Endodermal cell (in vitro differentiated cells): Measurements from ENCODE around the gene NDUFB10. TPM values are rescaled to one million over a fixed set of nuclear protein-coding genes. Genes with fewer than 3 reads are reported as not detected.

ENCODE experiments used
- DNase-seq: peaks from one replicate; pipeline ENCODE4 v3.0.0-alpha.2; 2017
- H3K27ac ChIP-seq: 2 replicates; pipeline ENCODE4 v1.5.1; 2013; ENCODE audit warnings: mild to moderate bottlenecking, low read depth, low read length, moderate library complexity
- H3K27me3 ChIP-seq: 2 replicates; pipeline ENCODE4 v1.6.1; 2013; ENCODE audit warnings: mild to moderate bottlenecking, low read length, moderate library complexity; ENCODE audit not compliant: insufficient read depth, control insufficient read depth, poor library complexity, severe bottlenecking
- H3K36me3 ChIP-seq: 2 replicates; pipeline ENCODE4 v1.7.0; 2013; ENCODE audit warnings: mild to moderate bottlenecking, low read length, moderate library complexity; ENCODE audit not compliant: control insufficient read depth, insufficient read depth
- H3K4me1 ChIP-seq: one replicate; pipeline ENCODE4 v1.7.0; 2013; ENCODE audit warnings: low read length; ENCODE audit not compliant: control insufficient read depth, insufficient read depth
- H3K4me3 ChIP-seq: 2 replicates; pipeline ENCODE4 v1.5.1; 2013; ENCODE audit warnings: mild to moderate bottlenecking, low read length, moderate library complexity
- H3K9ac ChIP-seq: 2 replicates; pipeline ENCODE4 v1.6.1; 2013; ENCODE audit warnings: mild to moderate bottlenecking, low read length, moderate library complexity; ENCODE audit not compliant: poor library complexity, severe bottlenecking; ENCODE audit errors: extremely low read depth
- H3K9me3 ChIP-seq: 2 replicates; pipeline ENCODE4 v1.6.1; 2013; ENCODE audit warnings: mild to moderate bottlenecking, low read length, moderate library complexity; ENCODE audit not compliant: control insufficient read depth
- H3K27ac Mint-ChIP-seq: 2 replicates; pipeline ENCODE4 v1.8.0; 2020; ENCODE audit warnings: mixed read lengths
- H3K27me3 Mint-ChIP-seq: 2 replicates; pipeline ENCODE4 v1.8.0; 2021; ENCODE audit warnings: mild to moderate bottlenecking, mixed read lengths; ENCODE audit not compliant: insufficient read depth
- H3K36me3 Mint-ChIP-seq: 2 replicates; pipeline ENCODE4 v1.8.0; 2020; ENCODE audit warnings: low read depth, mixed read lengths
- H3K4me1 Mint-ChIP-seq: 2 replicates; pipeline ENCODE4 v1.8.0; 2020; ENCODE audit warnings: mixed read lengths
- H3K4me3 Mint-ChIP-seq: 2 replicates; pipeline ENCODE4 v1.8.0; 2020; ENCODE audit warnings: mild to moderate bottlenecking, moderate library complexity, mixed read lengths
- H3K9me3 Mint-ChIP-seq: 2 replicates; pipeline ENCODE4 v1.8.0; 2020; ENCODE audit warnings: mild to moderate bottlenecking, mixed read lengths
- WGBS, 2 experiments: methylation state at CpG; one replicate each; pipeline versions ENCODE4 v1.1.5 to v1.1.7; 2013; ENCODE audit warnings: missing lambda C conversion rate in 2 of 2, mixed read lengths in 1 of 2; ENCODE audit not compliant: insufficient coverage in 1 of 2, insufficient read length in 1 of 2; 5-methylcytosine and 5-hydroxymethylcytosine counted together
- long read RNA-seq, 4 experiments: library from polyadenylated mRNA in 2 of 4; library from RNA in 1 of 4; library from capped mRNA in 1 of 4; stranded (forward) in 3 of 4; unstranded in 1 of 4; transcript quantifications; one replicate each; pipeline ENCODE4 v2.0.0, GENCODE V29; 2020 to 2021; ENCODE audit warnings: inconsistent platforms in 1 of 4
- polyA plus RNA-seq, 2 experiments: library from polyadenylated mRNA; stranded (reverse); fragments of 50-300 nt; gene quantifications; one replicate each; pipeline ENCODE4 v1.2.3, GENCODE V29; 2013
- total RNA-seq, 2 donors: library from RNA; stranded (reverse); fragmentation: NEBNext Ultra II Directional in 1 of 2; extraction: Animal tissue kit (Norgen Biotek cat#: 25700) in 1 of 2; gene quantifications; 2 replicates in 1 of 2; 3 replicates in 1 of 2; pipeline ENCODE4 v1.2.1, GENCODE V29; 2021
- TF ChIP-seq, protein P1 (sequence below): fragments of 200-600 bp; sonication (generic); conservative IDR thresholded peaks from 2 replicates; pipeline ENCODE4 v1.5.0; 2021; ENCODE audit warnings: antibody characterized with exemption, mild to moderate bottlenecking

Gene NDUFB10
- 100 to 1,000 TPM; 167 to 192 TPM for total RNA-seq
- 155 TPM for polyA plus RNA-seq (2013, experiment 1 of 2)
- polyA plus RNA-seq (2013, experiment 2 of 2): 150 TPM
- long read RNA-seq, experiment 1, transcript NDUFB10-202 (3 exons, 830 nt): minor isoform, 5 of 75 reads
- long read RNA-seq, experiment 1, transcript NDUFB10-201 (4 exons, 705 nt): major isoform, 55 of 75 reads
- long read RNA-seq, experiment 1, partial matches to known transcripts: 9 of 75 reads
- long read RNA-seq, experiment 1, other reads (novel, unspliced or antisense): 4 of 75 reads
- long read RNA-seq, experiment 2, transcript NDUFB10-201 (4 exons, 705 nt): major isoform, 112 of 121 reads
- long read RNA-seq, experiment 2, transcript NDUFB10-205 (4 exons, 495 nt): minor isoform, 5 of 121 reads
- long read RNA-seq, experiment 2, partial matches to known transcripts: 1 of 121 reads
- long read RNA-seq, experiment 2, other reads (novel, unspliced or antisense): 2 of 121 reads
- long read RNA-seq, experiment 3, transcript NDUFB10-201 (4 exons, 705 nt): major isoform, 37 of 44 reads
- long read RNA-seq, experiment 3, partial matches to known transcripts: 0 of 44 reads
- long read RNA-seq, experiment 3, other reads (novel, unspliced or antisense): 1 of 44 reads
- long read RNA-seq, experiment 4, partial matches to known transcripts: 1 of 5 reads
- long read RNA-seq, experiment 4, other reads (novel, unspliced or antisense): 1 of 5 reads

DNA sequence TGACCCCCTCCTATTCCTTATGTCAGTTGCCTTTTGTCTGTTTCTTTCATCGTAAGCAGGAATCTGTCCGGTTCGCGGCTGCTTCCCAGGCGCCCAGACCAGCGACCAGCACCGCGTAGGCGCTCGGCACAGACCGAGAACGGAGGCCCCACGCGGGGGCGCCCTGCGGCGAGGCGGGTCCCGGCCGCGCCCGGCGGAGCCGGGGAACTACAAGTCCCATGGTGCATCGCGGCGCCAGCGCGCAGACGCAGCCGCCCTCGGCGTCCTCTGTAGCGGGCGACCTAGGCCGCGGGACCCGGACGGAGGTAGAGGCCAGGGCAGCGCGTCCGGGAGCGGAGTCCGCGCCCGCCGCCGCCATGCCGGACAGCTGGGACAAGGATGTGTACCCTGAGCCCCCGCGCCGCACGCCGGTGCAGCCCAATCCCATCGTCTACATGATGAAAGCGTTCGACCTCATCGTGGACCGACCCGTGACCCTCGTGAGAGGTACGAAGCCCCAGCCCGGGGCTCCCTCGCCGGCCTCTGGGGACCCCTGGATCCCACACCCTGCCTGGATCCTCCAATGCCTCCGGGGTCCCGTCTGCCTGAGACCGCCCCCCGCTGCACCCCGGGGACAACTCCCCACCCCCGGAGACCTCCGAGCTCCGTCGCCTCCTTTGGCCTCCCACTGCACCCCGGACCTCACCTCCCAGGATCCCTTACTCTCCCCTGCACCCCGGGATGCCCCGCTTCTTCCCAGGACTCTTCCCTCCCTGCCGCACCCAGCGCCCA is at the start of gene NDUFB10:
NDUFB10 (plus strand) TSS at position 270 of the 771 bp plus-strand sequence; CDS start at position 357, 87 bp downstream.
- Histone ChIP-seq H3K36me3 (peaks cover 24% of the 10 kb centered on the region), H3K9me3 (no peaks in the 10 kb centered on the region), H3K27ac (no peak within 1 kb of the TSS), H3K9ac (peak within 1 kb of the TSS; percentile 79), H3K4me1 (no peaks in the 10 kb centered on the region), H3K4me3 (peak within 1 kb of the TSS; percentile 85), H3K27me3 (no peaks in the 10 kb centered on the region)
- 1% methylated on average over 32 to 79 of the region's 79 CpGs for WGBS, 2 experiments
- peaks cover 5% of the 10 kb centered on the region for H3K9me3 Mint-ChIP-seq
- H3K4me1 Mint-ChIP-seq: peaks cover 30% of the 10 kb centered on the region
- H3K27ac Mint-ChIP-seq: peak within 1 kb of the TSS; percentile 84
- peaks cover 23% of the 10 kb centered on the region for H3K27me3 Mint-ChIP-seq
- TF ChIP-seq, protein P1, sequence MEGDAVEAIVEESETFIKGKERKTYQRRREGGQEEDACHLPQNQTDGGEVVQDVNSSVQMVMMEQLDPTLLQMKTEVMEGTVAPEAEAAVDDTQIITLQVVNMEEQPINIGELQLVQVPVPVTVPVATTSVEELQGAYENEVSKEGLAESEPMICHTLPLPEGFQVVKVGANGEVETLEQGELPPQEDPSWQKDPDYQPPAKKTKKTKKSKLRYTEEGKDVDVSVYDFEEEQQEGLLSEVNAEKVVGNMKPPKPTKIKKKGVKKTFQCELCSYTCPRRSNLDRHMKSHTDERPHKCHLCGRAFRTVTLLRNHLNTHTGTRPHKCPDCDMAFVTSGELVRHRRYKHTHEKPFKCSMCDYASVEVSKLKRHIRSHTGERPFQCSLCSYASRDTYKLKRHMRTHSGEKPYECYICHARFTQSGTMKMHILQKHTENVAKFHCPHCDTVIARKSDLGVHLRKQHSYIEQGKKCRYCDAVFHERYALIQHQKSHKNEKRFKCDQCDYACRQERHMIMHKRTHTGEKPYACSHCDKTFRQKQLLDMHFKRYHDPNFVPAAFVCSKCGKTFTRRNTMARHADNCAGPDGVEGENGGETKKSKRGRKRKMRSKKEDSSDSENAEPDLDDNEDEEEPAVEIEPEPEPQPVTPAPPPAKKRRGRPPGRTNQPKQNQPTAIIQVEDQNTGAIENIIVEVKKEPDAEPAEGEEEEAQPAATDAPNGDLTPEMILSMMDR: peak; percentile 62
- H3K36me3 Mint-ChIP-seq: peaks cover 33% of the 10 kb centered on the region
- DNase-seq: peak; percentile 95
- peak within 1 kb of the TSS; percentile 92 for H3K4me3 Mint-ChIP-seq

DNA sequence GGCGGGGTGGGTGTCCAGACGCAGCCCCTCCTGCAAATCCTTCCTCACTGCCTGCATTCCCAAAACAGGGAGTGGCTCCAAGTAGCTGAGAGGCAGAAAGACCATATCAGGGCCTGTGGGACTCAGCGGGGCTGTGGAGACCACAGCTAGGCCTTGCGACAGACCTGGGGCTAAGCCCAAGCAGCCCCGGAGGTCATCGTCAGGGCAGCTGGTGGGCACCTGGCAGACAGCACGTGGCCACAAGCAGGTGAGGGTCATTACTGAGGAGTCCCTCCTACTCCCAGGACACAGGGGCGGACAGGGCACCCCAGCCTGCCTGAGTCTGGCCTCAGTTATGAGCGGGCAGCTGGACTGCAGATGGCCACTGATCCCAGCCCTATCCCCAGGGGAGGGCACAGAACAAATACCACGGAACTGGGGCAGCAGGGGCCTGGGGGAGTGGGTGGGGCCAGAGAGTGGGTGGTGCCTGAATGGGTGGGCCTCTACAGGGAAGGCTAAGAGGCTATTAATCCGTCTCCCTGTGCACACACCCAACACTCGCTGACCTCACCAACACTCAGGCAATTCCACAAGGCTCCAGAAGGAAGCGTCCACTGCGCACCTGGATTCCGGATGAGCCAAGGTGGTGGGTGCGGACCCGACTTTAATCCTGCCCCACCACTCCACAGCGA is 49.6 kb upstream of the NDUFB10 start:
- DNase-seq: no peak
- Mint-ChIP-seq H3K27me3 (peaks cover 10% of the 10 kb centered on the region), H3K36me3 (no peaks in the 10 kb centered on the region)

More for the DNA sequence above, 49.6 kb upstream of the NDUFB10 start:
- no peak overlapping the region for H3K9ac ChIP-seq
- TF ChIP-seq, protein P1: no peak
- H3K4me1 Mint-ChIP-seq: no peaks in the 10 kb centered on the region
- WGBS, 2 experiments: 89 to 98% methylated on average over 14 to 18 of the region's 18 CpGs
- no peaks in the 10 kb centered on the region for H3K9me3 Mint-ChIP-seq
- H3K9me3 ChIP-seq: no peaks in the 10 kb centered on the region
- peaks cover 12% of the 10 kb centered on the region for H3K27me3 ChIP-seq
- no peak overlapping the region for H3K27ac ChIP-seq
- H3K4me3 ChIP-seq: no peak overlapping the region
- H3K4me1 ChIP-seq: no peaks in the 10 kb centered on the region
- no peaks in the 10 kb centered on the region for H3K36me3 ChIP-seq
- H3K4me3 Mint-ChIP-seq: no peak overlapping the region
- H3K27ac Mint-ChIP-seq: no peak overlapping the region
